NOMO-1 (cell line): ENCODE measurements around the gene SIN3A.
"Not testable (repeated sequence)": the region's sequence is repeated elsewhere in the genome, so short reads cannot be mapped to it uniquely, and the experiment has no call there.

Experiments
- DNase-seq, 2 experiments: peaks; one replicate each; lab custom pipeline; 2025; ENCODE audit not compliant: unreplicated experiment in 2 of 2; lab: John Stamatoyannopoulos, UW

SIN3A gene

DNA sequence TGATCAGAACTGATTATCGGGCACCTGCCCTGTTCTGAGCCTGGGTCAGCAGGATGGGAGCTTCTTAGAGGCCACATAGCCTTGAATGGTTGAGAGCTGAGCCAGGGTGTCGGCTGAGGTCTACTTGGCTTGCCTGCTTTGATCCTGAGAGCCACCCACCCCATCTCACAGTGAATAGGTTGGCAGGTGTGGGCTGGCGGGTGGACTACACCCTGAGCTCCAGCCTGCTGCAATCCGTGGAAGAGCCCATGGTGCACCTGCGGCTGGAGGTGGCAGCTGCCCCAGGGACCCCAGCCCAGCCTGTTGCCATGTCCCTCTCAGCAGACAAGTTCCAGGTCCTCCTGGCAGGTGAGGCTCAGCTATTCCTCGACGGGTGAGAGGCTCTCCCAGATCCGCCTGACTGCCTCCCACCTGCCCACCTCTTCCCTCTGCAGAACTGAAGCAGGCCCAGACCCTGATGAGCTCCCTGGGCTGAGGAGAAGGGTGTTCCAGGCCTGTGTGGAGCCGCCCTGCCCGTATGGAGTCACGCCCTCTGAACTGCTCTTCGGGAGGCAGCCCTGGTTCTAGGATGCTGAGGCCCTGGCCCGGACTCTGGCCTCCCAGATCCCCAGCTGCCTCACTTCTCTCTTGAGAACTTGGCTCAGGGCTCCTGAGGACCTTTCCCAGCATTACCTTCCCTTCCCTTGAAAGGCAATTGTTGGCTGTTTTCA lies 111.8 kb downstream of the SIN3A start:
- DNase-seq = no peak

DNA sequence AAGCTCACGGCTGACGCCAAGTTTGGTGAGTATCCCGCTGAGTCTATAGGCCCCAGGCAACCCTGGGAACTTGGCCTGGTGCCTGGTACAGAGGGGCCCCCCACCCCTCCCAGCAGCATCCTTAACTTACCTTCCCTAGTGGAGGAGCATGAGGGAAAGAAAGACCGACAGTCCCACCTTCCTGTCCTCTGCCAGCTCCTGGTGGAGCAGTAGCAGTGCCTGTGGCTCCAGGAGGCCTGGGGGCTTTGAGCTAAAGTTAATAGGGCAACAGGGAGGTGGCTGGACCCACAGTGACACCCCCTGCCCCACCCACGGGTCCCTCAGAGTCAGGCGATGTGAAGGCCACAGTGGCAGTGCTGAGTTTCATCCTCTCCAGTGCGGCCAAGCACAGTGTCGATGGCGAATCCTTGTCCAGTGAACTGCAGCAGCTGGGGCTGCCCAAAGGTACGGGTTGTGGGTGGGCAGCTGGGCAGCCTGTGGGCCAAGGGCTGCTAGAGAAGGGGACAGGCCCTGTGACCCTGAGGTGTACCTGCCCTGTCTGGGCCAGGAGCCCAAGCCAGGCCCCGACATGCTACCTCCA lies 112.7 kb downstream of the SIN3A start:
- no peak for DNase-seq

DNA sequence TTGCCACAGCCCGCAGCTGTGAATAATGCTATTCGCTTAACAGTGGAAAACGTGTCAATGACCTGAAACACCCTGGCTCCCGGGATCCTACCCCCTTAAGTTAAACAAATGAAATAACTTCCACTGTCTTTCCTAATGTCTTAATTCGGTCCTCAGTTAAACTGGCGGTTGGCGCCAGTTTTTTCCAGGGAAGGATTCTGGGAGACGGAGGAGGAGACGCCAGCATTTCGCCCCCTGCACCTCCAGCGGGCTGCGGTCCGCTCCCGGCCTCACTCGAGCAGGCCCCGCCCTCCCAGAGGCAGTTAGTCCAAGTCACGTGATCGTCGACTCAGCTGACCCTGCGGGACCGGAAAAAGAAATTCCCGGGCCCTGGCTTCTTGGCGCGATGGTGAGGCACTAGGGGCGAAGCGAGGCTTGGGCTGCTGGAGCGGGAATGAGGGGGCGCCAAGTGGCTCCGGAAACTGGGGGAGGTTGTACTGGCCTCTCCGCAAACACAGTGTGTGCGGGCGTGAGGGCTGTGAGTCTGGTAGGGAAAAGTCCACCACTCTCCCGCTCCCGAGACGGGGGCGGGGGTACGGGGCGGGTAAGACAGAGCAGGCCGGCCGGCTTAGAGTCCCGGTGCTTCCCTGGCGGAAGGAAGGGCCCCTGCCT lies 115.7 kb downstream of the SIN3A start, which contains the start of gene COMMD4:
Gene COMMD4, plus strand, starts transcription at position 359 of the 651 bp plus-strand sequence. Its CDS starts 27 bp downstream, at position 386.
- peak; percentile 71 to 77 for DNase-seq

DNA sequence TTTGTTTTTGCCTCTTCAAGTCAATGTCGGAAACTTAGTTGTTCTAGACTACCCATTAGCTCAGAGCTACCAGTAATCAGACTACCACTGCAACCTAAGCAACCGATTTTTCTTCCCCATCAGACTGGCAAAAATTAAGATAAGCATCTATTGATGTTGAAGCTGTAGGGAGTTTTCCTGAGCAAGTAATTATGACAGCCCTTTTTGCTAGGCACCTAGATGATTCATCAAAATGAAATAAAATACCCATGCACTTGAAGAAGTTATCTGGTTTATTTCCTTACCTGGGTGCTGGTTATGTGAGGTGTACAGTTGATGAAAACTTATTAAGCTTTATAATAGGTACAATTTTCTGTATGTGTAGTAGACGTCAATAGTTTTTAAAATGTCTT lies 116.2 kb downstream of the SIN3A start:
- DNase-seq = peak in 1 of 2 experiments; percentile 26

DNA sequence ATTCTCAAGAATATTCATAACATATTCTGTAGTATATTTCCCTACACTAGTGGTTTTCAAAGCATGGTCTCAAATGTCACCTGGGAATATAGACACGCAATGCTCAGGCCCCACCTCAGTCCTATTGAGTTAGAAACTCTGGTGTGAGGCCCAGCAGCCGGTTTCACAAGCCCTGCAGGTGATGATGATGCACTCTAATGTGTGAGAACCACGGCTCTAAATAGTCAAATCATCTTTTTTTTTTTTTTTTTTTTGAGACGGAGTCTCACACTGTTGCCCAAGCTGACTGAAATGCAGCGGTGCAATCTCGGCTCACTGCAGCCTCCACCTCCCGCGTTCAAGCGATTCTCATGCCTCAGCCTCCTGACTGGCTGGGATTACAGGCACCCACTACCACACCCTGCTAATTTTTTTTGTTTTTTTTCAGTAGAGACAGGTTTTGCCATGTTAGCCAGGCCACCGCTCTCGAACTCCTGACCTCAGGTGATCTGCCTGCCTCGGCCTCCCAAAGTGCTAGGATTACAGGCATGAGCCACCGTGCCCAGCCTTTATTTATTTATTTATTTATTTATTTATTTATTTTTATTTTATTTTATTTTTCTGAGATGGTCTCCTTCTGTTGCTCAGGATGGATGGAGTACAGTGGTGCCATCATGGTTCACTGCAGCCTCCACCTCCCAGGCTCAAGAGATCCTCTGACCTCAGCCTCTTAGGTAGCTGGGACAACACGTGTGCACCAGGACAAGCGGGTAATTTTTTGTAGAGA lies 117.7 kb downstream of the SIN3A start:
- not testable (repeated sequence) for DNase-seq

DNA sequence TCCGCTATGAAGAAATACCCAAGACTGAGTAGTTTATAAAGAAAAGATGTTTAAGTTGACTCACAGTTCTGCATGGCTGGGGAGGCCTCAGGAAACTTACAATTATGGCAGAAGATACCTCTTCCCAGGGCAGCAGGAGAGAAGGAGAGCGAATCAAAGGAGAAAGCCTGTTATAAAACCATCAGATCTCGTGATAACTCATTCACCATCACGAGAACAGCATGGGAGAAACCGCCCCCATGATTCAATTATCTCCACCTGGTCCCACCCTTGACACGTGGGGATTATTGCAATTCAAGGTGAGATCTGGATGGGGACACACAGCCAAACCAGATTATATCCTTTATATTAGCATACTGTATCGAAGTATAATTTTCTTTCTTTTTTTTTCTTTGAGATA lies 119.4 kb downstream of the SIN3A start:
- not testable (repeated sequence) for DNase-seq

DNA sequence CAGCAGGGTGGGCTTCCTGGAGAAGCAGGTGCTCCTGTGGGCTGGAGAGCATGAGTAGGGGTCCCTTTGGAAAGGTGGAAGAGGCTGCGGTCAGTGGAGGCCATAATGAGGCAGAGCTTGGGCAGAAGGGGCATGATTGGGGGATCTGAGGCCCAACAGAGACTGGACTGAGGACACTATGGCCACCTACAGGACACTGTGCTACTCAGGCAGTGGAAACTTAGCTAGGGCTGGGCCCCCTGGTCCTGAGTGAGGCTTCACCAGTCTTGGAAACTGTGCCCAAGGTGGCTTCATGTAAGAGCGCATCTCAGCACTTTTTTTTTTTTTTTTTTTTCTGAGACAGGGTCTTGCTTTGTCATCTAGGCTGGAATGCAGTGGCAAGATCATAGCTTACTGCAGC lies 121.9 kb downstream of the SIN3A start:
- DNase-seq = no peak

DNA sequence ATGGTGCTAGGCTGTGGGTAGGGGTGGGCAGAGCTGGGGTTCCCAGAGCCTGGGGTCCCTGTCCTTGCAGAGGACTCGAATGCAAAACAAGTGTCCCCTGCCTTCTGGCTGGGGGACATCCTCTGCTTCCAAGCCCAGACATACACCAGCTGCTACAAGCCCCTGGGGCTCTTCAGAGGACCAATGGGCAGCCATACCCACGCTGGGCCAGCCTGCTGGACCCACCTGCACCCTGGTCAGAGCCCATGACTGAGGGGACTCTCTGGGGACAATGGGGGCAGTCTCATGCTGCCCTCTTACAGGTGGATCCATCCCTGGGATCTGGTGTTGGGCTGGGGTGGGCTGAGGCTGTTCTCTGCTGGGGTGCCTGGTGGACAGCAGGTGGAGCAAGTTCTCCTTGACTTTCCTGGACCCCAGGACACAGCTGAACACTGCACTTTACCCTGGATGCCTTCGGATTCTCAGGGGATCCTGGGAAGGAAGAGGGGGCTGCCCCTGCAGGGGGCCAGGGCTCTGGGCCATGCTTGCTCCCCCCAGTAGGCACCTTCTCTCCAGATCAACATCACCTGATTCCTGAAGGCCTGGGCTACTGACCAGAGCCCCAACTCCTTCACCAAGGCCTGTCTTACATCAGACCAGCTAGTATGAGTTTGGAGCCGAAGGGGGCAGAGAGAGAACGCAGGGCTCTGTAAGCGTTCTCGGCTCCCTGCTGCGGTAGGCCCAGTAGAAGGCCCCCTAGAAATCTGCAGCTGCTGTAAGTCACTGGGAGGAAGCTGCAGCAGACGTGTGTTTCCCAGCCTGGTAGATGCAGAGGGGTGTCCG lies 122.8 kb downstream of the SIN3A start:
- DNase-seq = no peak

DNA sequence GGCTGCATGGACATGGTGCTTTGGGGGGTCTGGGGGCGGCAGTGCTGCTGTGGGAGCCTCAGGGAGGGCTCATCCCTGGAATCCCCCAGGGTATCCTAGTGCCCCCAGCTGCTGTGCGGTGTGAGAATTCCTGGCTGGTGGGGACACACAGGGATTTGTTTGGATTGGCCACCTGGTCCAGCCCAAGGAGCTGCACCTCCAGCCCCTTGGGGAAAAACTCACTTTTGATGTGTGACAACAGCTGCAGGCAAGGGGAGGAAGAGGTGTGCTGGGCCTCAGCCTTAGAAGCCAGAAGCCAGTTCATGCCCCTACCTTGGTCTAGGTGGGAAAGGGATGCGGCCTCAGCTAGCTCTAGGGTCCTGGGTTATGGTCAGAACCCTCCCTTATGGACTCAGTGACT lies 124.0 kb downstream of the SIN3A start:
- DNase-seq = no peak

DNA sequence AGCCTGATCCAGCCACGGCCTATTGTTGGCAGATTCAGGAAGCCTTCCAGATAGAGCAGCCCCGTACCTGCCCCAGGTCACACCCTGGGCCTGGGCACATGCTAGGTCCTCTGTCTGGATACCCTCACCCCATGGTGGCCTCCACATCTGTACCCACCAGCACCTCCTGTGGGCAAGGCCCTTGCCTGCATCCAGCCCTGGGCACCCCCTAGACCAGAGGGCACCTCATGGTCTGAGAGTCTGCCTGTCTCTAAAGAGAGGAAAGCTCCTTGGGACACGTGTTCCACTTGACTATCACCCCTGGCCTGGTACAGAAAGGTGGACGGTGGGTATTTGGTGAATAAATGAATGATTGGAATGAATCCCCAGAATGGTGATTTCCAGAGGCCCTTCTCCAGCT lies 124.5 kb downstream of the SIN3A start:
- no peak for DNase-seq

DNA sequence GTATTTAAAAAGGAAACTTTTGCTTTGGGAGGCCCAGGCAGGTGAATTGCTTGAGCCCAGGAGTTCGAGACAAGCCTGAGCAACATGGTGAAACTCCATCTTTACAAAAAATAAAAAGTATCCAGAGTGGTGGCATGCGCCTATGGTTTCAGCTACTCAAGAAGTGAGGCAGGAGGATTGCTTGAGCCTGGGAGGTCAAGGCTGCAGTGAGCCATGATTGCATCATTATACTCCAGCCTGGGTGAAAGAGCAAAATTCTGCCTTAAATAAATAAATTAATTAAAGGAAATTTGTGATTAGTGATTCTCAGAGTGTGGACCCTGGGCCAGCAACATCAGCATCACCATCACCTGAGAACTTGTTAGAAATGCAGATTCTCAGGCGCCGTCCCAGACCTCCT lies 125.6 kb downstream of the SIN3A start:
- no peak for DNase-seq

DNA sequence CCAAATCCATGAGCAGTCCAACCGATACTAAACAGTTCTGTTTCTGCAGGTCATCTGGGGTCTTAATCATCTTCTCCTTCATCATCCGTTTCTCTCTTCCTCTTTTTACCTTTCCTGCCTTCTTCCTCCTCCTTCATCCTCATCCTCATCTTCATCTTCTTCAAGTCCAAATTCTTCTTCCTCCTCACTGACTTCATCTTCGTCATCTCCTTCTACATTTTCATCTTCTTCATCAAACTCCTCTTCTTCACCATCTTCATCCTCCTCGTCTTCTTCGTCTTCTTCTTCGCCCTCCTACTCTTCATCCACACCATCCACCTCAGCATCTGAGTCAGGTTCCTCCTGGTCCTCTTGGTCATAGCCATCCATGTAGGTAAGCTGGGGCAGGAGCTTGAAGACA lies 129.8 kb downstream of the SIN3A start:
- DNase-seq = no peak
